Ishikawa (cell line): ENCODE data around the gene TAF10.

Source experiments
- CEBPB ChIP-seq: IDR thresholded peaks from 2 replicates; pipeline ENCODE4 v1.6.1; 2012
- CREB1 ChIP-seq: IDR thresholded peaks from 2 replicates; pipeline ENCODE4 v1.6.1; 2012; ENCODE audit warnings: low read depth
- EGR1 ChIP-seq: IDR thresholded peaks from 2 replicates; pipeline ENCODE4 v1.6.1; 2012
- EP300 ChIP-seq: IDR thresholded peaks from 2 replicates; pipeline ENCODE4 v1.6.1; 2012; ENCODE audit warnings: borderline replicate concordance
- FOXM1 ChIP-seq: IDR thresholded peaks from 2 replicates; pipeline ENCODE4 v1.6.1; 2012; ENCODE audit warnings: low read depth, borderline replicate concordance
- MAX ChIP-seq: IDR thresholded peaks from 2 replicates; pipeline ENCODE4 v1.6.1; 2012
- NFIC ChIP-seq: IDR thresholded peaks from 2 replicates; pipeline ENCODE4 v1.6.1; 2012
- RAD21 ChIP-seq: IDR thresholded peaks from 2 replicates; pipeline ENCODE4 v1.6.1; 2012; ENCODE audit warnings: low read depth
- TAF1 ChIP-seq: IDR thresholded peaks from 2 replicates; pipeline ENCODE4 v1.6.1; 2012; ENCODE audit warnings: low read depth, mild to moderate bottlenecking
- TCF12 ChIP-seq: IDR thresholded peaks from 2 replicates; pipeline ENCODE4 v1.6.1; 2012; ENCODE audit warnings: low read depth
- YY1 ChIP-seq: IDR thresholded peaks from 2 replicates; pipeline ENCODE4 v1.6.1; 2012; ENCODE audit warnings: low read depth
- TF ChIP-seq, protein P1 (sequence below): IDR thresholded peaks from 2 replicates; pipeline ENCODE4 v1.6.1; 2012; ENCODE audit warnings: low read depth, mild to moderate bottlenecking
- TF ChIP-seq, protein P2 (sequence below): IDR thresholded peaks from 2 replicates; pipeline ENCODE4 v1.6.1; 2012

- TF ChIP-seq CEBPB (no peak), EP300 (no peak), TCF12 (no peak), EGR1 (no peak), NFIC (no peak), MAX (no peak), YY1 (no peak), TAF1 (no peak), CREB1 (no peak), FOXM1 (no peak), RAD21 (no peak)
- TF ChIP-seq, protein P1, sequence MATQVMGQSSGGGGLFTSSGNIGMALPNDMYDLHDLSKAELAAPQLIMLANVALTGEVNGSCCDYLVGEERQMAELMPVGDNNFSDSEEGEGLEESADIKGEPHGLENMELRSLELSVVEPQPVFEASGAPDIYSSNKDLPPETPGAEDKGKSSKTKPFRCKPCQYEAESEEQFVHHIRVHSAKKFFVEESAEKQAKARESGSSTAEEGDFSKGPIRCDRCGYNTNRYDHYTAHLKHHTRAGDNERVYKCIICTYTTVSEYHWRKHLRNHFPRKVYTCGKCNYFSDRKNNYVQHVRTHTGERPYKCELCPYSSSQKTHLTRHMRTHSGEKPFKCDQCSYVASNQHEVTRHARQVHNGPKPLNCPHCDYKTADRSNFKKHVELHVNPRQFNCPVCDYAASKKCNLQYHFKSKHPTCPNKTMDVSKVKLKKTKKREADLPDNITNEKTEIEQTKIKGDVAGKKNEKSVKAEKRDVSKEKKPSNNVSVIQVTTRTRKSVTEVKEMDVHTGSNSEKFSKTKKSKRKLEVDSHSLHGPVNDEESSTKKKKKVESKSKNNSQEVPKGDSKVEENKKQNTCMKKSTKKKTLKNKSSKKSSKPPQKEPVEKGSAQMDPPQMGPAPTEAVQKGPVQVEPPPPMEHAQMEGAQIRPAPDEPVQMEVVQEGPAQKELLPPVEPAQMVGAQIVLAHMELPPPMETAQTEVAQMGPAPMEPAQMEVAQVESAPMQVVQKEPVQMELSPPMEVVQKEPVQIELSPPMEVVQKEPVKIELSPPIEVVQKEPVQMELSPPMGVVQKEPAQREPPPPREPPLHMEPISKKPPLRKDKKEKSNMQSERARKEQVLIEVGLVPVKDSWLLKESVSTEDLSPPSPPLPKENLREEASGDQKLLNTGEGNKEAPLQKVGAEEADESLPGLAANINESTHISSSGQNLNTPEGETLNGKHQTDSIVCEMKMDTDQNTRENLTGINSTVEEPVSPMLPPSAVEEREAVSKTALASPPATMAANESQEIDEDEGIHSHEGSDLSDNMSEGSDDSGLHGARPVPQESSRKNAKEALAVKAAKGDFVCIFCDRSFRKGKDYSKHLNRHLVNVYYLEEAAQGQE = no peak
- TF ChIP-seq, protein P2, sequence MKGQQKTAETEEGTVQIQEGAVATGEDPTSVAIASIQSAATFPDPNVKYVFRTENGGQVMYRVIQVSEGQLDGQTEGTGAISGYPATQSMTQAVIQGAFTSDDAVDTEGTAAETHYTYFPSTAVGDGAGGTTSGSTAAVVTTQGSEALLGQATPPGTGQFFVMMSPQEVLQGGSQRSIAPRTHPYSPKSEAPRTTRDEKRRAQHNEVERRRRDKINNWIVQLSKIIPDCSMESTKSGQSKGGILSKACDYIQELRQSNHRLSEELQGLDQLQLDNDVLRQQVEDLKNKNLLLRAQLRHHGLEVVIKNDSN = no peak
These were observed 13.5 kb downstream of the TAF10 start for GRCh38 chr11:6598555-6598954.
